ENCODE measurements around the gene TUSC2.

DNA sequence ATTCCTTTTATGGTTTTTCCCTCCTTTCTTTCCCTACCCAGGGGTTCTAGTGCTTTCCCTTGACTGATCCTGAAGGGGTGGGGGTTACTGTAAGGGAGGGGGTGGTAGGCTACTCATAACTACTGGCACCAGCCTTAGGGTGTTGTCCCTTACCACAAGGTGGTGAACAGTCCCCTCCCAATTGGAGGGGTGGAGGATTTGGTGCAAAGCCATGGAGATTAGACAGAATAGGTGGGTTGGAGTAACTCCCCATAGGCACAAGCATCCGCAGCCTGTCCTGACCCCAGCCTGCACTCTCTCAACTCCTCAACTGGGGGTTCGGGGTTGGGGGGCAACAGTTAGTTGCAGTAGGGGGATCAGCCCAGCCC, 2.9 kb downstream of the TUSC2 start:
- no peak for TF ChIP-seq SMAD1 (IDR thresholded peaks at IDR 0.05; ENCODE audit: low read depth, partially characterized antibody)
- TF ChIP-seq, protein P1, sequence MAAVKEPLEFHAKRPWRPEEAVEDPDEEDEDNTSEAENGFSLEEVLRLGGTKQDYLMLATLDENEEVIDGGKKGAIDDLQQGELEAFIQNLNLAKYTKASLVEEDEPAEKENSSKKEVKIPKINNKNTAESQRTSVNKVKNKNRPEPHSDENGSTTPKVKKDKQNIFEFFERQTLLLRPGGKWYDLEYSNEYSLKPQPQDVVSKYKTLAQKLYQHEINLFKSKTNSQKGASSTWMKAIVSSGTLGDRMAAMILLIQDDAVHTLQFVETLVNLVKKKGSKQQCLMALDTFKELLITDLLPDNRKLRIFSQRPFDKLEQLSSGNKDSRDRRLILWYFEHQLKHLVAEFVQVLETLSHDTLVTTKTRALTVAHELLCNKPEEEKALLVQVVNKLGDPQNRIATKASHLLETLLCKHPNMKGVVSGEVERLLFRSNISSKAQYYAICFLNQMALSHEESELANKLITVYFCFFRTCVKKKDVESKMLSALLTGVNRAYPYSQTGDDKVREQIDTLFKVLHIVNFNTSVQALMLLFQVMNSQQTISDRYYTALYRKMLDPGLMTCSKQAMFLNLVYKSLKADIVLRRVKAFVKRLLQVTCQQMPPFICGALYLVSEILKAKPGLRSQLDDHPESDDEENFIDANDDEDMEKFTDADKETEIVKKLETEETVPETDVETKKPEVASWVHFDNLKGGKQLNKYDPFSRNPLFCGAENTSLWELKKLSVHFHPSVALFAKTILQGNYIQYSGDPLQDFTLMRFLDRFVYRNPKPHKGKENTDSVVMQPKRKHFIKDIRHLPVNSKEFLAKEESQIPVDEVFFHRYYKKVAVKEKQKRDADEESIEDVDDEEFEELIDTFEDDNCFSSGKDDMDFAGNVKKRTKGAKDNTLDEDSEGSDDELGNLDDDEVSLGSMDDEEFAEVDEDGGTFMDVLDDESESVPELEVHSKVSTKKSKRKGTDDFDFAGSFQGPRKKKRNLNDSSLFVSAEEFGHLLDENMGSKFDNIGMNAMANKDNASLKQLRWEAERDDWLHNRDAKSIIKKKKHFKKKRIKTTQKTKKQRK (IDR thresholded peaks at IDR 0.05; ENCODE audit: low read depth, low read length) = no peak
- TF ChIP-seq MXI1 (IDR thresholded peaks at IDR 0.05; ENCODE audit: low read depth, low read length) = no peak
- TF ChIP-seq POLR2A (IDR thresholded peaks at IDR 0.05; ENCODE audit: low read depth, low read length) = no peak
- no peak for TF ChIP-seq TCF12 (IDR thresholded peaks at IDR 0.05; ENCODE audit: low read depth, low read length)
- TF ChIP-seq GABPA (IDR thresholded peaks at IDR 0.05; ENCODE audit: low read depth) = no peak
- no peak for TF ChIP-seq POLR2AphosphoS5 (IDR thresholded peaks at IDR 0.05; ENCODE audit: low read length)
- no peak for TF ChIP-seq MYC (IDR thresholded peaks at IDR 0.05; ENCODE audit: insufficient read depth, insufficient read length, insufficient replicate concordance, low read length, severe bottlenecking)
- no peak for TF ChIP-seq JUNB (IDR thresholded peaks at IDR 0.05)
- TF ChIP-seq NBN (IDR thresholded peaks at IDR 0.05) = no peak
- TF ChIP-seq, protein P2, sequence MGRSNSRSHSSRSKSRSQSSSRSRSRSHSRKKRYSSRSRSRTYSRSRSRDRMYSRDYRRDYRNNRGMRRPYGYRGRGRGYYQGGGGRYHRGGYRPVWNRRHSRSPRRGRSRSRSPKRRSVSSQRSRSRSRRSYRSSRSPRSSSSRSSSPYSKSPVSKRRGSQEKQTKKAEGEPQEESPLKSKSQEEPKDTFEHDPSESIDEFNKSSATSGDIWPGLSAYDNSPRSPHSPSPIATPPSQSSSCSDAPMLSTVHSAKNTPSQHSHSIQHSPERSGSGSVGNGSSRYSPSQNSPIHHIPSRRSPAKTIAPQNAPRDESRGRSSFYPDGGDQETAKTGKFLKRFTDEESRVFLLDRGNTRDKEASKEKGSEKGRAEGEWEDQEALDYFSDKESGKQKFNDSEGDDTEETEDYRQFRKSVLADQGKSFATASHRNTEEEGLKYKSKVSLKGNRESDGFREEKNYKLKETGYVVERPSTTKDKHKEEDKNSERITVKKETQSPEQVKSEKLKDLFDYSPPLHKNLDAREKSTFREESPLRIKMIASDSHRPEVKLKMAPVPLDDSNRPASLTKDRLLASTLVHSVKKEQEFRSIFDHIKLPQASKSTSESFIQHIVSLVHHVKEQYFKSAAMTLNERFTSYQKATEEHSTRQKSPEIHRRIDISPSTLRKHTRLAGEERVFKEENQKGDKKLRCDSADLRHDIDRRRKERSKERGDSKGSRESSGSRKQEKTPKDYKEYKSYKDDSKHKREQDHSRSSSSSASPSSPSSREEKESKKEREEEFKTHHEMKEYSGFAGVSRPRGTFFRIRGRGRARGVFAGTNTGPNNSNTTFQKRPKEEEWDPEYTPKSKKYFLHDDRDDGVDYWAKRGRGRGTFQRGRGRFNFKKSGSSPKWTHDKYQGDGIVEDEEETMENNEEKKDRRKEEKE (IDR thresholded peaks at IDR 0.05) = no peak
- TF ChIP-seq, protein P3, sequence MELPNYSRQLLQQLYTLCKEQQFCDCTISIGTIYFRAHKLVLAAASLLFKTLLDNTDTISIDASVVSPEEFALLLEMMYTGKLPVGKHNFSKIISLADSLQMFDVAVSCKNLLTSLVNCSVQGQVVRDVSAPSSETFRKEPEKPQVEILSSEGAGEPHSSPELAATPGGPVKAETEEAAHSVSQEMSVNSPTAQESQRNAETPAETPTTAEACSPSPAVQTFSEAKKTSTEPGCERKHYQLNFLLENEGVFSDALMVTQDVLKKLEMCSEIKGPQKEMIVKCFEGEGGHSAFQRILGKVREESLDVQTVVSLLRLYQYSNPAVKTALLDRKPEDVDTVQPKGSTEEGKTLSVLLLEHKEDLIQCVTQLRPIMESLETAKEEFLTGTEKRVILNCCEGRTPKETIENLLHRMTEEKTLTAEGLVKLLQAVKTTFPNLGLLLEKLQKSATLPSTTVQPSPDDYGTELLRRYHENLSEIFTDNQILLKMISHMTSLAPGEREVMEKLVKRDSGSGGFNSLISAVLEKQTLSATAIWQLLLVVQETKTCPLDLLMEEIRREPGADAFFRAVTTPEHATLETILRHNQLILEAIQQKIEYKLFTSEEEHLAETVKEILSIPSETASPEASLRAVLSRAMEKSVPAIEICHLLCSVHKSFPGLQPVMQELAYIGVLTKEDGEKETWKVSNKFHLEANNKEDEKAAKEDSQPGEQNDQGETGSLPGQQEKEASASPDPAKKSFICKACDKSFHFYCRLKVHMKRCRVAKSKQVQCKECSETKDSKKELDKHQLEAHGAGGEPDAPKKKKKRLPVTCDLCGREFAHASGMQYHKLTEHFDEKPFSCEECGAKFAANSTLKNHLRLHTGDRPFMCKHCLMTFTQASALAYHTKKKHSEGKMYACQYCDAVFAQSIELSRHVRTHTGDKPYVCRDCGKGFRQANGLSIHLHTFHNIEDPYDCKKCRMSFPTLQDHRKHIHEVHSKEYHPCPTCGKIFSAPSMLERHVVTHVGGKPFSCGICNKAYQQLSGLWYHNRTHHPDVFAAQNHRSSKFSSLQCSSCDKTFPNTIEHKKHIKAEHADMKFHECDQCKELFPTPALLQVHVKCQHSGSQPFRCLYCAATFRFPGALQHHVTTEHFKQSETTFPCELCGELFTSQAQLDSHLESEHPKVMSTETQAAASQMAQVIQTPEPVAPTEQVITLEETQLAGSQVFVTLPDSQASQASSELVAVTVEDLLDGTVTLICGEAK (IDR thresholded peaks at IDR 0.05; ENCODE audit: borderline replicate concordance) = no peak
